ENCODE measurements around the gene USP3. TPM values are rescaled to one million over a fixed set of nuclear protein-coding genes. Genes with fewer than 3 reads are reported as not detected.

Gene USP3
- total and polyA plus RNA-seq, 2 donors (not counting 1 experiment from before 2014, with no cell fraction given) = 43.4 to 152 TPM

DNA sequence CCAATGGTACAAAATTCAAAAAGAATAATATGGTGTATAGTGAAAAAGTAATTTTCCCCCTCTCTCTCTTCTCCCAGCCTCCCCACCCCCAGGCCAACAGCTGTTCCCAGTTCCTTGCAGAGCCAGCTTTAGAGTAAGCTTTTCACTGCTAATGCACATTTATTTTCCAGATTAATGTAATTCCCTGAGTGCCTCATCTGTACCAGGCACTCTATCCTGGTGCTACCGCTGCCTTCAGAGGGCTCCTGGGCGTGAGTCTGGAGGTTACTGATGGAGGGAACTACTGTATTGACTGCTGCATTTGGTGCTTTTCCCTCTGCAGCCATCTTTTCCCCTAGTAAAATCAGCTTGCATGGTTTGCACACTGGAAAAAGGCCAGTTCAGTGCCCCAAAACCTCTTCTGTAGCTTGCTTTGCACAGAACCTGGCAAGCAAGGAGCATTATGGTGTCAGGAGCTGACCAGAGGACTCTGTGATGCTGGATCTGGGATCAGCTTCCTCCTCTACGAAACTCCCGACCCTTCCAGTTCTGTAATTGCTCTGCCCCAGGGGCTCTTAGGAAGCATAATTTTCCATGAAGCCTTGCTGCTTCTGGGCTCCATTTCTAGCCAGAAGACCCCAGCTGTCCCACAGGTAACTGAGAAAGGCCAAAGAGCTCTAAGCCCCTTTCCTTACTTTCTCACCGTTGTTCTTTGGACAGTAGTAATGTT is 8.5 kb upstream of the USP3 start:
- peaks cover 63% of the 10 kb centered on the region for H3K4me1 Mint-ChIP-seq
- no peaks in the 10 kb centered on the region for H3K27me3 Mint-ChIP-seq
- Histone ChIP-seq H3K9ac (ENCODE audit: low read length) (no peak overlapping the region), H3K4me2 (replicated peaks; ENCODE audit: low read depth, low read length, poor library complexity, severe bottlenecking) (peak overlapping the region; percentile 75), H3K4me3 (ENCODE audit: control extremely low read depth in 1 of 5, extremely low read depth in 1 of 5, insufficient read depth in 1 of 5, low read depth in 2 of 5, low read length in 4 of 5) (peak overlapping the region in 1 of 5 experiments; percentile 48), H4K20me1 (ENCODE audit: control insufficient read depth, insufficient read depth, low read length, poor library complexity, severe bottlenecking) (no peaks in the 10 kb centered on the region), H2AFZ (ENCODE audit: insufficient read depth, low read depth, low read length, poor library complexity, severe bottlenecking) (no peak overlapping the region), H3K27me3 (replicated peaks in 1 of 4; ENCODE audit: control extremely low read depth in 1 of 4, control insufficient read depth in 3 of 4, insufficient read depth in 4 of 4, low read length in 3 of 4) (no peaks in the 10 kb centered on the region), H3K27ac (ENCODE audit: low read length in 2 of 2) (no peak overlapping the region), H3K36me3 (replicated peaks in 1 of 2; ENCODE audit: control extremely low read depth in 1 of 2, control insufficient read depth in 1 of 2, extremely low read depth in 1 of 2, insufficient read depth in 2 of 2, low read length in 1 of 2) (no peaks in the 10 kb centered on the region), H3K79me2 (ENCODE audit: control insufficient read depth, insufficient read depth, low read length) (no peaks in the 10 kb centered on the region), H3K4me1 (ENCODE audit: control insufficient read depth in 2 of 2, insufficient read depth in 2 of 2, low read length in 2 of 2) (peaks cover 69 to 71% of the 10 kb centered on the region in 2 donors), H3K9me3 (ENCODE audit: control extremely low read depth in 1 of 3, control insufficient read depth in 2 of 3, insufficient read depth in 1 of 3, low read length in 2 of 3) (peaks cover 0 to 10% (median 2%) of the 10 kb centered on the region in 3 donors)
- DNase-seq (no peak), ATAC-seq (ENCODE audit: low read depth) (no peak)
- no peak overlapping the region for H3K27ac Mint-ChIP-seq
- no peak for TF ChIP-seq EZH2 (IDR thresholded peaks at IDR 0.05; ENCODE audit: borderline replicate concordance, insufficient read depth, low read depth, low read length, poor library complexity, severe bottlenecking)
- TF ChIP-seq, protein P1, sequence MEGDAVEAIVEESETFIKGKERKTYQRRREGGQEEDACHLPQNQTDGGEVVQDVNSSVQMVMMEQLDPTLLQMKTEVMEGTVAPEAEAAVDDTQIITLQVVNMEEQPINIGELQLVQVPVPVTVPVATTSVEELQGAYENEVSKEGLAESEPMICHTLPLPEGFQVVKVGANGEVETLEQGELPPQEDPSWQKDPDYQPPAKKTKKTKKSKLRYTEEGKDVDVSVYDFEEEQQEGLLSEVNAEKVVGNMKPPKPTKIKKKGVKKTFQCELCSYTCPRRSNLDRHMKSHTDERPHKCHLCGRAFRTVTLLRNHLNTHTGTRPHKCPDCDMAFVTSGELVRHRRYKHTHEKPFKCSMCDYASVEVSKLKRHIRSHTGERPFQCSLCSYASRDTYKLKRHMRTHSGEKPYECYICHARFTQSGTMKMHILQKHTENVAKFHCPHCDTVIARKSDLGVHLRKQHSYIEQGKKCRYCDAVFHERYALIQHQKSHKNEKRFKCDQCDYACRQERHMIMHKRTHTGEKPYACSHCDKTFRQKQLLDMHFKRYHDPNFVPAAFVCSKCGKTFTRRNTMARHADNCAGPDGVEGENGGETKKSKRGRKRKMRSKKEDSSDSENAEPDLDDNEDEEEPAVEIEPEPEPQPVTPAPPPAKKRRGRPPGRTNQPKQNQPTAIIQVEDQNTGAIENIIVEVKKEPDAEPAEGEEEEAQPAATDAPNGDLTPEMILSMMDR (IDR thresholded peaks at IDR 0.05) = no peak
- no peaks in the 10 kb centered on the region for H3K9me3 Mint-ChIP-seq (ENCODE audit: insufficient read depth)
- POLR2A ChIA-PET = interaction anchor here (0.5 to 4.1 kb wide), 8 partner anchors 9 to 1810 kb away, joined by 3 to 29 read pairs (median 6); partner anchors contain the start of gene USP3
- no peak overlapping the region for H3K4me3 Mint-ChIP-seq
- 100% methylated on average over 1 of the region's 5 CpGs for WGBS (ENCODE audit: insufficient coverage)
- intact Hi-C loops (cut with micrococcal nuclease) = no loop called here
- CTCF ChIA-PET = interaction anchor here (0.6 to 7.9 kb wide), 10 partner anchors 8 to 447 kb away, joined by 3 to 77 read pairs (median 16); partner anchors contain the start of gene USP3

Data from B cell (primary cell).